NCI-H1048 (cell line): ENCODE data around the gene PHF21A.

Experiments used
- DNase-seq: peaks from one replicate; lab custom pipeline; 2025; lab: John Stamatoyannopoulos, UW

PHF21A gene

DNA sequence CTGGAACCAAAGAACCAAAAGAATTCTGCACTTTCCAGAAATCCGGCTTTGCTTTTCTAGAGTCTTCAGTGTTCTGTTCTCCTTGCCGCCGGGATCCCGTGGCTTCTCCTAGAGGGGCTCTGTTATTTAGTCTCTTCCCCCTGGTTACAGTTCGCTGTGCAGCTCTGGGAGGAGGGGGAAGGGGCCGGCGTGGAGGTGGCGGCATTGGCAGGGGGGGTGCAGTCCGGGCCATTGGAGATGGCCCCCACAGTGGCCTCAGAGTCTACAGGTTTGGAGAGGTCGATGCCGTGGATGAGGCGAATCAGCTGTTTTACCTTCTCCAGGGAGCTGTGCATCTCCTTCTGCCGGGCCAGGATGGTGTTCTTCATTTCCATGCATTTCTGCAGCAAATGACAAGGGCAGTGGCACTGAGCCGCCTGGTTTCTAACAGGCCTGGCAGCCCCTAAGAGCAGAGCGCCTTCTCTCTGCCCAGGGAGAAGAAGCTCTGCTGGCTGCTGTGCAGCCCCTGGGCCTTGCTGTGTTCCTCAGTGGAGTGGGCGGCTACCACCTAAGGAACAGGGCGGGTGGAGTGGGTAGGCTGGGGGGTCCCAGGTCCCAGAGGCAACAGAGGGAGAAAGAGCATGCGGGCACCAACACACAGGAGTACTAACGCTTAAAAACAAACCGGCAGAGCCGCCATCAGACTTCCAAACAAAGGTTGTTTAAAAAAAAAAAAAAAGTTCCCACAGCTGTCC lies 187.2 kb downstream of the PHF21A start:
- no peak for DNase-seq

DNA sequence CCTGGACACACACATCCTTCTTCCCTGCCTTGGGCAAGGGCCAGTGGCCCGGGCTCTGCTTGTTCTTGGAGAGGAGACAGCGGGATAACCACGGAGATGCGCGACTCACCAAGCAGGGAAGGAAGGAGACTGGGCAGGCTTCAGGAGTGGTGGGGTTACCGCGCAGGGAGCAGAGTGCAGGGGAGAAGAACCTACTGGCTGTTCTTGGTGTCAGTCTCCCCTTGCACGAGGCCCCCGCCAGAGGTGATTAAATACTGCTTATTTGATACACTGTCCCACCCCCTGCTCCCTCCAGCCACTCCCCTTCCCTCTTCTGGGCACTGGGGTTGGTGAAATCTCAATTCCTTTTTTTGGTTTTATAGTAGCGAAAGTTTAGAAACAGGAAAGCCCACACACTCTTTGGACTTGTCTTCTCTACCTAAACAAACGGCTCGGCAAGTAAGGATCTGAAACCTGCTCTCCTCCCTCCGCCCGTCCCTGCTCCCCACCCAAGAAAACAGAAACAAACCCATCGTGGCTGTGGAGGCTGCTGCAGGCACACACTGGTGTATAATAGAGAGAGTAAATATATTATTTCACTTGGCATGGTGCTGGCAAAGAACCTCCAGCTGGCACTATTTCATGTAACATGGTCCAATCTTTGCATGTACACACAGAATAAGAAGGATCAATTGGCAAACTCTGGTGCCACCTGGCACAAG lies 188.0 kb downstream of the PHF21A start:
- DNase-seq = no peak

DNA sequence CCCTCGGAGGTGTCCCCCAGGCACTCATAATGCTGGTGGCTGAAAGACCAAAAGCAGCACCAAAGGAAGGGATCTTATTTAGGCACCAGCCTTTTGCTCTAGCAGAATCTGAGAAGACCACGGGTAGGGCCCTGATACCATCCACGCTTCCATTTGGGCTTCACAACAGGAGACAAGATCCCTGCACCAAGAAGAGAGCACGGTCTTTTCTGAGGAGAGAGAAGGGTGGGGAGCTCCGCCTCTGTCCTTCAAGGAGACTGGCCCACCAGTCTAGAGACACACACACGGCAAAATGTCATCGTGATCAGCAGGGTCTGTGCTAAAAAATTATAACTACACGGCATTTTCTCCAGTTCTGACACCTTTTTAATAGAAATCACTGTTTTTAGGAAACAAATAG lies 189.0 kb downstream of the PHF21A start:
- DNase-seq = no peak

DNA sequence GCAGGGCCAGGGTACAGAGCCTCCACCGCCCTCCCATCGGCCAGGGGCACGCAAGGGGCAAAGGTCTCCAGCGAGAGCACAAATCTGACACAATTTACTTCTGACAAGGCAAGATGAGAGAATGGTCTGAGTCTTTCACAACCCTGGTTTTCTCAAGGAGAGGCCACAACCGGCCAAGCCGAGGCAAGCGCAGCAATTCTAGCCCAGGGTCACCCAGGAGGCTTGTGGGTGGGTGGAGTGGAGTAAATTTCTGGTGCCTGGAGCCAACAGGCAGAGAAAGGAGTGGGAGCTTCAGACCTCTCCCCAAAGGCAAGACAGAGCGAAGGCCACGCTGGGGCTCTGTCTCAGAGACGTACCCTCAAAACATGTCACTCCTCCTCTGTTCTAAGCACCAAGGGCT lies 189.5 kb downstream of the PHF21A start:
- no peak for DNase-seq

DNA sequence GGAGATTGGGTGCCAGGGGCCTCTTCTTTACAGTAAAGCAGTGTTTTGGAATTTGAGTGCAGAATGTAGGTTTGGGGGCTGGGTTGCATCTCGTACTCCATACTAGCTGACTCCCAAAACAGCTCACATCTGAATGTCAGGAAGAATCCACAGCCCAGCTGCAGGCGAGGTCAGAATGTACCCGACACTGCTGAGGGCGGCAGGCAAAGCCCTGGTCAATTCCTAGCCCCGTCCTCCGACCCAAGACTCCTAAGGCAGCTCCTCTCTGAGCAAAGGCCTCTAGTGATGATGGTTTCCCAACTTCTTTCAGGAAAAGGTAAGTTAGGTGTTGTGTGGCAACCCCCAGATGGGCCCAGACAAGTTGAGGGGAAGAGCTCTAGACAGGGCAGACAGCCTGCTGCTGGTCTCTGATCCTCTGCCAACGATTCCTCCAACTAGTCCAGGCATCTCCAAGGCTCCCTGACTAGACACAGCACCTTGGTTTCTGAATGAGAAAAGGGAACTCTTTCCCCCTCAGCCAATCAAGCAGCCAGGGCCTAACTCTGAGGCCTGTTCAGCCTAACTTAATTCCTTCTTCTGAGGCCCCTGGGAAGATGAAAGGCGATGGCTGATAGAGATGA lies 190.2 kb downstream of the PHF21A start:
- DNase-seq = no peak

DNA sequence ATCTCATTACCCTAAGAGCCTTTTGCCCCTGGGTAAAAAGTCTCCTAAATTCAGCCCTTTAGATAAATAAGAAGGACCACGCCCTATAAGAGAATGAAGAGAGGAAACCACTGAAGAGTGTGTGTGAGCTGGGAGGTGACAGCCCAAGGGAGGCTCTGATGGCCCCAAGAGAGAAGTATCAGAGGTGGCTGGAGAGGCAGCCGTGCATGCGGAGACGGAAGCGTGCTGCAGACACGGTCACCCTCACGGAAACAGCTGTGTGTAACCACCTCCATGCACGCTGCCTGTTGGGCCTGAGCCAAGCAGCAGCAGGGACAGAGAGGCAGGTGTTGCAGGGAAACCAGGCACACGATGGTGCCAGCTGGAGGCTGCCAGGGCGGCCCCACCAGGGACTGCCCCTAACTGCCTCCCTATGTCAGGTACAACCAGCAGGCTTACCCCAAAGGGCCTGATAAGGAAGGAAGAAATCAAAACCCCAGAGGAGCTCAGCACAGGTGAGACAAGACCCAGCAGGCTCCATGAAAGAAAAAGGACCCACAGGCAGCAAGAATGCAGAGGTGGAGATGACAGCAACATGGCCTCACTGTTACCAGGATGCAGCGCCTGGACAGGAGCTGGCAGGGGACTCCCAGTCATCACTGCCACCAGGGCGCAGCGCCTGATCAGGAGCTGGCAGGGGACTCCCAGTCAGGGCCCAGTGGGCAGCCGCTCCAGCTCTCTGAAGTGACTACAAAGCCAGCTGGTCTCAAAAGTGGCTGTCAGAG lies 191.0 kb downstream of the PHF21A start:
- no peak for DNase-seq

DNA sequence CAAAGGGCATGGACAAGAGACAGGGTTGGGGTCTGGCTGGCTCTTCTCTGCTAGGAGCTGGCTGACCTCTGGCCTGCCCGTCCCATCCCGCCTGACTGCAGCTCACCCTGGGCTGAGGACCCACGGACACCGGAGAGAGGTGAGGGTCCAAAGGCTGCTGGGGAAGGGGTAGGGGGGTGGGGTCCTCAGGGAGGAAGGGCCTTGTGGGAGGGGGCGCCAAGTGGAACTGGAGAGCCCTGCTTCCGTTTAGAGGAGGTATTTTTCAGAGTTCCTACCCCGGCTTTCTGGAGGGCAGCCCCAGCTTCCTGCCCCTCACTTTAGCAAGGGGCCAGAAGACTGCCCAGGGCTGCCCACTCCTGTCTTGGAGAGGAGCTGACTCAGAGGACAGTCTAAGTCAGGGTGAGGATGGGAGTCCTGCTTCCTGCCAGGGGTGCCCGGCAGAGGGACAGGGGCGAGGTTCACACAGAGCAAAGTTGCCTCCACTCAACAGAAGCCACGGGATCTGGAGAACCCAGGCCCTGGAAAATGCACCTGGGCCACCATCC lies 191.7 kb downstream of the PHF21A start:
- DNase-seq = no peak

DNA sequence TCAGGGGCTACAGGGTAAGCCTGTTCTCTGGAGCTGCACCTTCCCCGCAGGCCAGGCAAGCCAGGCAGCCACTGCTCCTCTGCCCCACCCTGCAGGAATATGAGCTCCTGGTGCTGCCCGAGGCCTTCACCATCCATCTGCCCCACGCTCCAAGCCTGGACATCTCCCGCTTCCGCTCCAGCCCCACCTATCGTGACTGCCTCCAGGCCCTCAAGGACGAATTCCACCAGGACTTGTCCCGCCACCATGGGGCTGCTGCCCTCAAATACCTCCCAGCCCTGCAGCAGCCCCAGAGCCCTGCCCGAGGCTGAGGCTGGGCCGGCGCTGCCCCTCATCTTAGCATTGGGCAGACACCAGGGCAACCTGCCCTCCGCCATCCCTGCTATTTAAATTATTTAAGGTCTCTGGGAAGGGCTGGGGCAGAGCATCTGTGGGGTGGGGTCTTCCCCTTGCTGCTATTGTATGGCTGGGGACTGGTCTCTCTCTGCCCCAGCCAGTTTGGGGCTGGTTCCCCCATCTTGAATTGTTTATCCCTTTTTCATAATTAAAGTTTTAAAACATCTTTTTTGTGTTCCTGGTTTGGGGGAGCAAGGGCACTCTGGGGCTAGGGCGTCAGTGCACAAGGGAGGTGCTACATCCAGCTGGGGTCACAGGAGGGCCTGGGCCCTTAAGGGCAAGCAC lies 192.6 kb downstream of the PHF21A start:
- DNase-seq = no peak

DNA sequence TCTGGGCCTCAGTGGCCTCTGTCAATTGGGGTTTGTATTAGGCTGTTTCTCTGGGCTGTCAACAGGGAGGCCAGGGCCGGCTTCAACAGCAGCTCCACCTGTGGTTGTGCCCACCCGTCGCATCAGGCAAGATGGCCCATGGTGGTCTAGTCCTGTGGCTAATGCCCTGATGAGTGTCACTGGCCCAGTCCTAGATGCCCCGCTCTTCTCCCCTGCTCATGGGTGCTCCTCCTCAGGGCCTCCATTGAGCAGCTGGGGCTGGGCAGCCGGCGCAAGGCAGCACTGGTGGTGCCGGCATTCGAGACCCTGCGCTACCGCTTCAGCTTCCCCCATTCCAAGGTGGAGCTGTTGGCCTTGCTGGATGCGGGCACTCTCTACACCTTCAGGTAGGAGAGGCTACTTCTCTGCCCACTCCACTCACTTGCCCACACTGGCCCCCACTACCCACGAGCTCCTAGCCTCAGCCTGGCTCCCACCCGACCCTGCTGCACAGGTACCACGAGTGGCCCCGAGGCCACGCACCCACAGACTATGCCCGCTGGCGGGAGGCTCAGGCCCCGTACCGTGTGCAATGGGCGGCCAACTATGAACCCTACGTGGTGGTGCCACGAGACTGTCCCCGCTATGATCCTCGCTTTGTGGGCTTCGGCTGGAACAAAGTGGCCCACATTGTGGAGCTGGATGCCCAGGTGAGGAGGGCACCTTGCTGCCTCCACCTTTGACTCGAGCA lies 193.4 kb downstream of the PHF21A start:
- DNase-seq = no peak

DNA sequence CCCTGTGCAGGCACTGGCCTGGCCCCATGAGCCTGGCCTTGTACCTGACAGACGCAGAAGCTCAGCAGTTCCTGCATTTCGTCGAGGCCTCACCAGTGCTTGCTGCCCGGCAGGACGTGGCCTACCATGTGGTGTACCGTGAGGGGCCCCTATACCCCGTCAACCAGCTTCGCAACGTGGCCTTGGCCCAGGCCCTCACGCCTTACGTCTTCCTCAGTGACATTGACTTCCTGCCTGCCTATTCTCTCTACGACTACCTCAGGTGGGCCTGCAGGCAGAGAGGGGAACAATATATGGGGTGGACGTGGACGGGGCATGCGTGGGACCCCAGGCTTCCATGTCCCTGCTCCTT lies 193.9 kb downstream of the PHF21A start:
- DNase-seq = no peak

DNA sequence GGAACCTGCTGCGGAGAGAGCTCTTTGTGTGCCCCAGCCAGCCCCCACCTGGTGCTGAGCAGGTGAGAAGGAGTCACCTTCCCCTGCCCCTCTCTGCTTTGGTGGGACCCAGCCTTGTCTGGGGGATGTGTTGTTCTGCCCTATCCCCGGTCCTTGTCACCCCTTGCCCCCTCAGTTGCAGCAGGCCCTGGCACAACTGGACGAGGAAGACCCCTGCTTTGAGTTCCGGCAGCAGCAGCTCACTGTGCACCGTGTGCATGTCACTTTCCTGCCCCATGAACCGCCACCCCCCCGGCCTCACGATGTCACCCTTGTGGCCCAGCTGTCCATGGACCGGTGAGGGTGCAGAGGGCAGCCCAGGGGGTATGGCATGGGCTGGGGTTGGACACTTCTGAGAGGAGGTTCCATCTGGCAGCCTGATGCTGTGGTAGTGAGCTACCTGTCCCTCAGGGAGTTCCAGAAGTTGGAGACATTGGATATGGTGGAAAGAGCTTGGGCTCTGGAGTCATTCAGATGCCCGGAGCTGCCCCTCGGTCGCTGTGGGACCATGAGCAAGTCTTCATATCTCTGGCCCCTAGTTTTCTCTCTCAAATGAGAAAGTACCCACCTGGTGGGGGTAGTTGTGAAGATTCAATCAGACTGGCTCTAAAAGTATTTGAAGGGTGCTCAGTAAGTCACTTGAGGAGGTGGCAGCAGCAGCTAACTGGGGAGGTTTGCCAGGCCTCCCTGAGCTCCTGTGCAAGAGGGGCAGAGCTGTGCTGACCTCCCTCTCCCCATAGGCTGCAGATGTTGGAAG lies 194.5 kb downstream of the PHF21A start:
- no peak for DNase-seq

DNA sequence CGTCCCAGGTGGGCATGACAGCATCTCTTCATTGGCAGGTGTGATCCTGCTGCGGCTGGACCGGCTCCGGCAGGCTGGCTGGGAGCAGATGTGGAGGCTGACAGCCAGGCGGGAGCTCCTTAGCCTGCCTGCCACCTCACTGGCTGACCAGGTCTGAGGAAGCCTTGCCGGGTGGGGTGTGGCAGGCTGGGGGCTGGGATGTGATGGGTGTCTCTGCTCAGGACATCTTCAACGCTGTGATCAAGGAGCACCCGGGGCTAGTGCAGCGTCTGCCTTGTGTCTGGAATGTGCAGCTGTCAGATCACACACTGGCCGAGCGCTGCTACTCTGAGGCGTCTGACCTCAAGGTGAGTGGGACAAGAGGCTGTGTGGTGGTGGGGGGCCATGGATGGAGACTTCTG lies 195.3 kb downstream of the PHF21A start:
- DNase-seq = no peak

DNA sequence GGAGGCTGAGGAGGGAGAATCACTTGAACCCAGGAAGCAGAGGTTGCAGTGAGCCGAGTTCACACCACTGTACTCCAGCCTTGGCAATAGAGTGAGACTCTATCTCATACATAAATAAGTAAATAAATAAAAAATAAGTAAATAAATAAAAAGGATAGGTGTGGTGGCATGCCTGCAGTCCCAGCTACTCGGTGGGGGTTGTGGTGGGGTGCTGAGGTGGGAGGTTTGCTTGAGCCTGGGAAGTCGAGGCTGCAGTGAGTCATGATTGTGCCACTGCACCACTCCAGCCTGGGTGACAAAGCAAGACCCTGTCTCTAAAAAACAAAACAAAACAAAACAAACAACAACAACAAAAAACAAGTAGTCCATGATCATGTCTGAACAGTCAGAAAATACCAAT lies 195.7 kb downstream of the PHF21A start:
- DNase-seq = no peak

DNA sequence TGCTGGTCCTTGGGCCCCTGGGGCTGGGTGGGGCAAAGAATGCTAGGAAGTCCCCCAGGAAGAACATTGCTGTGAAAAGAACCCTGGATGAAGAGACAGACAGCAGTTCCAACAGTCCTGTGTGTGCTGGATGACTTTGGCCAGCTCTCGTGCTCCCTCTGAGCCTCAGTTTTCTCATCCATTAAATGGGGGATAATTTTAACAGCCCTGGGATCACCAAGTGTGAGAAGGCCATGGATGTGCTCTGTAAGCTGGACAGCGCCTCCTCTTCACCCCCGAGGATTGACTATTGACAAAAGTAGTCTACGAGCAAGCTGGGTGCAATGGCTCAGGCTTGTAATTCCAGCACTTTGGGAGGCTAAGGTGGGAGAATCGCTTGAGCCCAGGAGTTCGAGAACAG lies 196.3 kb downstream of the PHF21A start:
- DNase-seq = no peak

DNA sequence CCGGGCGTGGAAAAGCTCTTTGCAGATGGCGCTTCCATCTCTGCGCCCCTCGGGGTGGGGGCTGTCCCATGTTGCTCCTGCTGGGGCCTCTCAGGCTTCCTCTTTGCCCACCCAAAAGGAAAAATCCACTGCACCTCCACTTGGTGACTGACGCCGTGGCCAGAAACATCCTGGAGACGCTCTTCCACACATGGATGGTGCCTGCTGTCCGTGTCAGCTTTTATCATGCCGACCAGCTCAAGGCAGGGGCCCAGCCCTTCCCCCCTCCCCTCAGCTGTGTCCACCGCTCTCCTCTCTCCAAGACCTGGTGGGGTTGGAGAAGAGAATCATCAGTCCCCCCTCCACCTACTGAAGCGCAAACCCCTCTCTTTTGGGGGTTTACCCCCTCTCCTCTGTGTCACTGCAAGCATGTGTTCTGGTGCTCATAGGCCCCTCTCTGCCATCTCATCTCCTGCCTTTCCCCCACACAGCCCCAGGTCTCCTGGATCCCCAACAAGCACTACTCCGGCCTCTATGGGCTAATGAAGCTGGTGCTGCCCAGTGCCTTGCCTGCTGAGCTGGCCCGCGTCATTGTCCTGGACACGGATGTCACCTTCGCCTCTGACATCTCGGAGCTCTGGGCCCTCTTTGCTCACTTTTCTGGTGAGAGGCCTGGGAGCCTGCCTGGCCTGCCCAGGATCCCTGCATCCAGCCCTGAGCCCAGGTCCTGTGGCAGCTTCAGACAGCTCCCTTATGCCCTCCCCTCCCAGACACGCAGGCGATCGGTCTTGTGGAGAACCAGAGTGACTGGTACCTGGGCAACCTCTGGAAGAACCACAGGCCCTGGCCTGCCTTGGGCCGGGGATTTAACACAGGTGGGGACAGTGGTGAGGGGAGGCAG lies 197.0 kb downstream of the PHF21A start:
- DNase-seq = no peak

DNA sequence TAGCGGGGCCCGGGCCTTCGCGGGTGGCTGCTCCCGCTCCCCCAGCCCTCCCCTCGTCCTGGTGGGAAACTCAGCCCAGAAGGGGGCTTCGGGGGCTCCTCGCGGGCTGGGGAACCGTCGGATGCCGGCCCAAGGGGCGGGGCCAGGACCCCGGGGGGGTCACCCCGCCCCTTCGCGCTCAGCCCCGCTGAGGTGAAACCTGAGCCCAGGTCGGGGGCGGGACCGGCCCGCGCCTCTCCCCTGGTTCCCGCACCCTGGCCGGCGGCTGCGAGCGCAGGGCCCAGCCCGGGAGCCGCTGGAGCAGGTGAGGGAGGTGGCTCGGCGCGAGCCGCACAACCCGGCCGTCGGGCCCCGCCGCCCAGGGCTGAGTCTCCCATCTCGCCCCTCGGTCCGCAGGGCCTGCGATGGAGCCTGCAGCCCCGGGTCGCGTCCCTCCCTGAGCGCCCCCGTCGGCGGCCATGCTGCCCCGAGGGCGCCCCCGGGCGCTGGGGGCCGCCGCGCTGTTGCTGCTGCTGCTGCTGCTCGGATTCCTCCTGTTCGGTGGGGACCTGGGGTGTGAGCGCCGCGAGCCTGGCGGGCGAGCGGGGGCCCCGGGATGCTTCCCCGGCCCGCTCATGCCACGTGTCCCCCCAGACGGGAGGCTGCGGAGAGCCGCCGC lies 198.7 kb downstream of the PHF21A start, which contains the start of gene LARGE2:
LARGE2 (plus strand) TSS at position 232 of the 658 bp plus-strand sequence; CDS start at position 459, 227 bp downstream.
- peak; percentile 64 for DNase-seq

DNA sequence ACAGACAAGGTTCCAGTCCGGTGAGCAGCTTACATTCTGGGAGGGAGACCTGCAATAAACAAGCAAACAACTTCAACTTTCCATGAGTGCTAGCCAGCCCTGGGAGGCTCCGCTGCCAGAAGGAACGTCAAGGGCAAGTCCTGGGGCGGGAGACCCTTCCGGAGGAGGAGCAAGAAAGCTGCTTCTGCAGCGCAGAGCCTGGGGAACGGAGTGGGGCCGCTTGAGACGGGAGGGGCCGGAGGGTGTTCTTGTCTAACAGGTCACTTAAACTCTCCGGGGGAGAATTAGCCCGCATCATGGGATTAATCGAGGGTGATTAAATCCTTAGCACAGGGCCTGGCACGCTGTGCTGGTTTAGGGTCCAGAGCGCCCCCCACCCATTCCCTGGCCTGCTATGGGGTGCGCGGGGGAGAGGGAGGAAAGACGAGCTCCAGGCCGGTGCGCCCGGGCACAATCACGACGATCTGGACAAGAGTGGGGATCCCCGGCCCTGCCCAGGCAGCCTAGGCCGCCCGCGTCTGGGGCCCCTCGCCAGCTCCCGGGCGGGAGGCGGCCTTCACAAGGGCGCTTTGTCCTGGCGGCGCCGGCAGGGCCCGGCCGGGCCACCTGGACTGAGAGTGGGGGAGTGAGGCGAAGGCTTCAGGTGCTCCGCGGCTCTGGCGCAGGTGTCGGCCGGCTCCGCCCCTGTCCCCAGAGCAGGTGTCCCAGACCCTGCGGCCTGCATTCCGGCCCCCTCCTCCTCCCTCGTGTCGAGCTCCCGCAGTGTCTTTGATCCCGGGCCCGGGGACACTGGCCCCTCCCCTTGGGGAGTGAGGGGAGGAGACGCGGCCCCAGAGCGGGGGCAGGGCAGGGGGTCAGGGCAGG lies 199.5 kb downstream of the PHF21A start:
- peak; percentile 36 for DNase-seq
